Dendritic cell treated with granulocyte-macrophage colony-stimulating factor and Interleukin-4, amounts not matched to agents 40 ng/mL and 50 ng/mL, for 4 days (primary cell): ENCODE results near the gene ZNF554.
"Not testable (repeated sequence)": the region's sequence is repeated elsewhere in the genome, so short reads cannot be mapped to it uniquely, and the experiment has no call there.

Source experiments
- H3K27ac Mint-ChIP-seq: one replicate; pipeline ENCODE4 v1.8.0; 2022; ENCODE audit warnings: mild to moderate bottlenecking, mixed read lengths
- H3K27me3 Mint-ChIP-seq: one replicate; pipeline ENCODE4 v1.8.0; 2022; ENCODE audit warnings: mild to moderate bottlenecking, mixed read lengths
- H3K36me3 Mint-ChIP-seq: one replicate; pipeline ENCODE4 v1.8.0; 2022; ENCODE audit warnings: low read depth, mixed read lengths
- H3K4me1 Mint-ChIP-seq: one replicate; pipeline ENCODE4 v1.8.0; 2022; ENCODE audit warnings: low read depth, mixed read lengths
- H3K4me3 Mint-ChIP-seq: one replicate; pipeline ENCODE4 v1.8.0; 2022; ENCODE audit warnings: mild to moderate bottlenecking, moderate library complexity, mixed read lengths
- H3K9me3 Mint-ChIP-seq: one replicate; pipeline ENCODE4 v1.8.0; 2022; ENCODE audit warnings: mixed read lengths
- intact Hi-C: fragments of 100-400 bp; cut with micrococcal nuclease; formaldehyde crosslinking; loops from one replicate; pipeline ENCODE4 v1.15.0; 2022

Gene ZNF554

GRCh38 chr19:2867025-2867991 lies 47.6 kb downstream of the ZNF554 start, which contains the start of gene ZNF556:
ZNF556 (plus strand) TSS chr19:2867335; CDS start chr19:2867422, 87 bp downstream.
- no peak within 1 kb of the TSS for H3K27ac Mint-ChIP-seq
- no peaks in the 10 kb centered on the region for H3K36me3 Mint-ChIP-seq
- peaks cover 20% of the 10 kb centered on the region for H3K9me3 Mint-ChIP-seq
- peaks cover 10% of the 10 kb centered on the region for H3K4me1 Mint-ChIP-seq
- peaks cover 2% of the 10 kb centered on the region for H3K27me3 Mint-ChIP-seq
- intact Hi-C loops, result no loop called here
- H3K4me3 Mint-ChIP-seq, result no peak within 1 kb of the TSS

GRCh38 chr19:2869618-2870017 lies 50.0 kb downstream of the ZNF554 start:
- Mint-ChIP-seq H3K27ac (no peak overlapping the region), H3K4me3 (no peak overlapping the region), H3K4me1 (peaks cover 5% of the 10 kb centered on the region), H3K36me3 (no peaks in the 10 kb centered on the region), H3K27me3 (no peaks in the 10 kb centered on the region), H3K9me3 (peaks cover 20% of the 10 kb centered on the region)
- intact Hi-C loops, result no loop called here

- H3K36me3 Mint-ChIP-seq, result not testable (repeated sequence)
Measured at GRCh38 chr19:2872175-2872574, 52.5 kb downstream of the ZNF554 start.

GRCh38 chr19:2877398-2878331 lies 58.0 kb downstream of the ZNF554 start:
- Mint-ChIP-seq H3K4me1 (no peaks in the 10 kb centered on the region), H3K27me3 (no peaks in the 10 kb centered on the region), H3K36me3 (no peaks in the 10 kb centered on the region), H3K27ac (no peak overlapping the region), H3K9me3 (peaks cover 27% of the 10 kb centered on the region), H3K4me3 (no peak overlapping the region)
- intact Hi-C loops, result no loop called here

More at GRCh38 chr19:2872175-2872574, 52.5 kb downstream of the ZNF554 start:
- peaks cover 16% of the 10 kb centered on the region for H3K9me3 Mint-ChIP-seq
- H3K27ac Mint-ChIP-seq, H3K4me1 Mint-ChIP-seq, H3K27me3 Mint-ChIP-seq, H3K4me3 Mint-ChIP-seq: not testable (repeated sequence)
- intact Hi-C loops, result loop anchor here (2.0 kb wide), 1 partner anchor 223 kb away; no protein-coding TSS in a partner anchor

- intact Hi-C loops, result no loop called here
- peaks cover 7% of the 10 kb centered on the region for H3K9me3 Mint-ChIP-seq
- H3K4me3 Mint-ChIP-seq, result no peak overlapping the region
- no peaks in the 10 kb centered on the region for H3K27me3 Mint-ChIP-seq
- H3K4me1 Mint-ChIP-seq, result peaks cover 6% of the 10 kb centered on the region
- H3K36me3 Mint-ChIP-seq, result no peaks in the 10 kb centered on the region
- no peak overlapping the region for H3K27ac Mint-ChIP-seq
Measured at GRCh38 chr19:2883686-2884439, 64.2 kb downstream of the ZNF554 start.

- Mint-ChIP-seq H3K27ac (no peak overlapping the region), H3K27me3 (no peaks in the 10 kb centered on the region), H3K4me1 (peaks cover 6% of the 10 kb centered on the region), H3K4me3 (no peak overlapping the region), H3K36me3 (no peaks in the 10 kb centered on the region), H3K9me3 (no peaks in the 10 kb centered on the region)
- intact Hi-C loops, result no loop called here
Measured at GRCh38 chr19:2885736-2886135, 66.1 kb downstream of the ZNF554 start.
